H1 (cell line): ENCODE results near the gene ZNF566. TPM values are rescaled to one million over a fixed set of nuclear protein-coding genes. Genes with fewer than 3 reads are reported as not detected.

Experiments
- CTCF ChIA-PET: fragments of 300-600 bp; sonication (Branson Sonifier 250); formaldehyde crosslinking; loops from one replicate; lab custom pipeline; 2021; ENCODE audit not compliant: partially characterized antibody; lab: Charles Lee
- POLR2A ChIA-PET: fragments of 300-600 bp; sonication (Branson Sonifier 250); formaldehyde crosslinking; loops from one replicate; lab custom pipeline; 2021; ENCODE audit warnings: inconsistent platforms; ENCODE audit not compliant: partially characterized antibody; lab: Charles Lee
- DNase-seq, 2 experiments: peaks; one replicate each; pipeline versions ENCODE4 v3.0.0 to v3.0.0-alpha.2; 2010 to 2022; ENCODE audit warnings: low spot score in 2 of 2, low read depth in 1 of 2, mixed read lengths in 1 of 2
- FAIRE-seq: peaks from 2 replicates; lab custom pipeline; 2011; peaks lifted over from hg19 to GRCh38; lab: Jason Lieb, UNC
- H2AFZ ChIP-seq: 2 replicates; pipeline ENCODE4 v1.8.1; 2012; ENCODE audit warnings: low read length, inconsistent platforms
- H2AK5ac ChIP-seq: 2 replicates; pipeline ENCODE4 v1.6.1; 2013; ENCODE audit warnings: low read depth, low read length
- H2BK120ac ChIP-seq: replicated peaks from 2 replicates; pipeline ENCODE3; 2013; ENCODE audit warnings: low read depth, low read length, inconsistent platforms
- H2BK12ac ChIP-seq: 2 replicates; pipeline ENCODE4 v1.6.1; 2013; ENCODE audit warnings: low read depth, low read length
- H2BK15ac ChIP-seq: 2 replicates; pipeline ENCODE4 v1.6.1; 2013; ENCODE audit warnings: low read length
- H2BK20ac ChIP-seq: 2 replicates; pipeline ENCODE4 v1.6.1; 2013; ENCODE audit warnings: low read length
- H2BK5ac ChIP-seq: 2 replicates; pipeline ENCODE4 v1.6.1; 2013; ENCODE audit warnings: low read depth, low read length
- H3K14ac ChIP-seq: 2 replicates; pipeline ENCODE4 v1.6.1; 2013; ENCODE audit warnings: inconsistent platforms; ENCODE audit not compliant: insufficient read length
- H3K18ac ChIP-seq: 2 replicates; pipeline ENCODE4 v1.6.1; 2013; ENCODE audit warnings: low read length; ENCODE audit errors: extremely low read depth
- H3K23ac ChIP-seq: 2 replicates; pipeline ENCODE4 v1.6.1; 2013; ENCODE audit warnings: inconsistent platforms; ENCODE audit not compliant: insufficient read length
- H3K23me2 ChIP-seq: 2 replicates; pipeline ENCODE4 v1.6.1; 2013; ENCODE audit warnings: low read depth, low read length
- H3K27ac ChIP-seq: 2 replicates; pipeline ENCODE4 v1.6.1; 2011; ENCODE audit warnings: low read depth, low read length, inconsistent platforms
- H3K27me3 ChIP-seq, 4 experiments: replicated peaks in 1 of 4; 1 replicate in 1 of 4; 2 replicates in 3 of 4; pipeline versions ENCODE4 v1.6.1 to v1.8.1; 2011 to 2013; ENCODE audit warnings: low read length in 3 of 4, mild to moderate bottlenecking in 3 of 4, inconsistent platforms in 2 of 4, mixed read lengths in 2 of 4, moderate library complexity in 1 of 4; ENCODE audit not compliant: control insufficient read depth in 3 of 4, insufficient read depth in 3 of 4; ENCODE audit errors: extremely low read depth in 1 of 4
- H3K36me3 ChIP-seq, 4 experiments: 2 replicates each; pipeline versions ENCODE4 v1.6.1 to v1.8.1; 2011 to 2013; ENCODE audit warnings: mild to moderate bottlenecking in 4 of 4, low read length in 3 of 4, moderate library complexity in 2 of 4, control low read depth in 1 of 4, inconsistent platforms in 1 of 4; ENCODE audit not compliant: insufficient read depth in 4 of 4, control insufficient read depth in 2 of 4
- H3K4ac ChIP-seq: replicated peaks from 2 replicates; pipeline ENCODE3; 2013; ENCODE audit warnings: low read length, low read depth, mixed read lengths, inconsistent platforms; ENCODE audit not compliant: insufficient read length
- H3K4me1 ChIP-seq, 4 experiments: replicated peaks in 1 of 4; 1 replicate in 1 of 4; 2 replicates in 3 of 4; pipeline versions ENCODE4 v1.6.1 to v1.8.1; 2011 to 2013; ENCODE audit warnings: low read length in 3 of 4, inconsistent platforms in 2 of 4, mixed read lengths in 1 of 4; ENCODE audit not compliant: insufficient read depth in 4 of 4, control insufficient read depth in 3 of 4
- H3K4me2 ChIP-seq, 2 experiments: 2 replicates each; pipeline versions ENCODE4 v1.6.1 to v1.8.1; 2011 to 2013; ENCODE audit warnings: low read depth in 2 of 2, low read length in 2 of 2, control low read depth in 1 of 2, inconsistent platforms in 1 of 2, mild to moderate bottlenecking in 1 of 2; ENCODE audit not compliant: insufficient read depth in 1 of 2
- H3K4me3 ChIP-seq, 4 experiments: fragments of 200-600, 300-600 bp in 1 of 4; sonication (generic), shearing (Covaris generic), sonication (Bioruptor Twin) in 1 of 4; 2 replicates each; pipeline versions ENCODE4 v1.5.1 to v1.8.1; 2011 to 2016; ENCODE audit warnings: low read length in 4 of 4, low read depth in 3 of 4, control low read depth in 2 of 4, inconsistent platforms in 2 of 4, mild to moderate bottlenecking in 2 of 4, mixed read lengths in 1 of 4, moderate library complexity in 1 of 4; ENCODE audit not compliant: insufficient read depth in 2 of 4; ENCODE audit errors: extremely low read depth in 1 of 4
- H3K56ac ChIP-seq: replicated peaks from 2 replicates; pipeline ENCODE3; 2013; ENCODE audit warnings: low read depth, mild to moderate bottlenecking, mixed read lengths, low read length, inconsistent platforms; ENCODE audit not compliant: insufficient read length
- H3K79me1 ChIP-seq: 2 replicates; pipeline ENCODE4 v1.6.1; 2013; ENCODE audit warnings: low read depth, low read length, control low read depth
- H3K79me2 ChIP-seq, 2 experiments: 2 replicates each; pipeline versions ENCODE4 v1.6.1 to v1.8.1; 2012 to 2013; ENCODE audit warnings: low read length in 2 of 2, mild to moderate bottlenecking in 2 of 2, inconsistent platforms in 1 of 2; ENCODE audit not compliant: insufficient read depth in 2 of 2, control insufficient read depth in 1 of 2
- H3K9ac ChIP-seq, 4 experiments: replicated peaks in 1 of 4; 1 replicate in 1 of 4; 2 replicates in 3 of 4; pipeline versions ENCODE4 v1.6.1 to v1.8.1; 2011 to 2013; ENCODE audit warnings: low read depth in 3 of 4, low read length in 3 of 4, control low read depth in 2 of 4, mild to moderate bottlenecking in 2 of 4, moderate library complexity in 2 of 4, inconsistent platforms in 1 of 4; ENCODE audit errors: extremely low read depth in 1 of 4
- H3K9me3 ChIP-seq, 2 experiments: 2 replicates each; pipeline versions ENCODE4 v1.6.1 to v1.8.1; 2012 to 2013; ENCODE audit warnings: mild to moderate bottlenecking in 2 of 2, moderate library complexity in 2 of 2, control low read depth in 1 of 2, inconsistent platforms in 1 of 2, low read depth in 1 of 2, low read length in 1 of 2, mixed read lengths in 1 of 2; ENCODE audit not compliant: insufficient read depth in 2 of 2
- H4K20me1 ChIP-seq, 2 experiments: replicated peaks in 1 of 2; 2 replicates each; pipeline versions ENCODE3 to v1.8.1; 2011 to 2013; ENCODE audit warnings: inconsistent platforms in 2 of 2, low read length in 2 of 2, mild to moderate bottlenecking in 1 of 2; ENCODE audit not compliant: insufficient read depth in 2 of 2, control insufficient read depth in 1 of 2
- H4K5ac ChIP-seq: 2 replicates; pipeline ENCODE4 v1.6.1; 2013; ENCODE audit warnings: low read length, low read depth, mixed read lengths, inconsistent platforms; ENCODE audit not compliant: insufficient read length
- H4K8ac ChIP-seq: 2 replicates; pipeline ENCODE4 v1.8.0; 2013; ENCODE audit warnings: mild to moderate bottlenecking, moderate library complexity, low read length, inconsistent platforms; ENCODE audit not compliant: insufficient read depth; ENCODE audit errors: extremely low read depth
- H4K91ac ChIP-seq: replicated peaks from 2 replicates; pipeline ENCODE3; 2013; ENCODE audit warnings: low read length, mixed read lengths, inconsistent platforms; ENCODE audit not compliant: insufficient read length
- GABPA ChIP-seq: IDR thresholded peaks from 2 replicates; pipeline ENCODE4 v1.6.1; 2011; ENCODE audit warnings: mild to moderate bottlenecking, low read length, moderate library complexity, borderline replicate concordance; ENCODE audit not compliant: insufficient read depth
- ZNF274 ChIP-seq: IDR thresholded peaks from 2 replicates; pipeline ENCODE4 v1.7.0; 2012; ENCODE audit warnings: low read length, borderline replicate concordance; ENCODE audit errors: extremely low read depth
- WGBS, 2 experiments: shearing (Covaris generic) in 1 of 2; methylation state at CpG; one replicate each; pipeline versions ENCODE4 v1.1.6 to v1.1.7; 2013 to 2015; ENCODE audit warnings: low lambda C conversion rate in 2 of 2, mixed read lengths in 2 of 2, inconsistent platforms in 1 of 2, low coverage in 1 of 2, missing lambda C conversion rate in 1 of 2; ENCODE audit not compliant: insufficient replicate concordance in 2 of 2, insufficient coverage in 1 of 2, insufficient read length in 1 of 2; ENCODE audit errors: extremely low coverage in 1 of 2, missing lambda C conversion rate in 1 of 2; 5-methylcytosine and 5-hydroxymethylcytosine counted together
- polyA plus RNA-seq, 7 experiments: library from polyadenylated mRNA; depleted of rRNA in 3 of 7; stranded (reverse) in 5 of 7; unstranded in 2 of 7; fragments of >200 nt in 5 of 7; fragments of 200-250 nt in 2 of 7; gene quantifications; 1 replicate in 5 of 7; 2 replicates in 1 of 7; 4 replicates in 1 of 7; pipeline versions ENCODE4 v1.2.1 to v1.2.3, GENCODE V29; 2011 to 2013; ENCODE audit warnings: missing spikeins in 2 of 7, mixed read lengths in 2 of 7
- total RNA-seq: library from RNA; stranded (reverse); fragmentation: NEBNext Ultra II Directional; extraction: Animal tissue kit (Norgen Biotek cat#: 25700); gene quantifications from 2 replicates; pipeline ENCODE4 v1.2.1, GENCODE V29; 2021

The ZNF566 gene
- total and polyA plus RNA-seq, 2 of the 8 experiments (the other 6 are each of a cell fraction or from before 2014, with no cell fraction given) = 6.9 to 16.6 TPM

GRCh38 chr19:36449059-36449670 is 40.2 kb downstream of the ZNF566 start:
- Histone ChIP-seq H3K4ac (no peak overlapping the region), H3K18ac (no peak overlapping the region), H3K4me3 (no peak overlapping the region), H3K4me2 (no peak overlapping the region), H3K9me3 (peaks cover 37% of the 10 kb centered on the region in 2 experiments), H4K20me1 (no peaks in the 10 kb centered on the region), H3K23me2 (no peaks in the 10 kb centered on the region), H4K91ac (no peak overlapping the region), H3K27ac (no peak overlapping the region), H3K4me1 (no peaks in the 10 kb centered on the region), H2BK20ac (no peak overlapping the region), H3K79me1 (no peaks in the 10 kb centered on the region), H2BK12ac (no peak overlapping the region), H3K27me3 (no peaks in the 10 kb centered on the region), H3K23ac (no peak overlapping the region), H3K14ac (no peak overlapping the region), H2AK5ac (no peak overlapping the region), H2BK15ac (no peak overlapping the region), H3K36me3 (peaks cover 3 to 41% (median 23%) of the 10 kb centered on the region in 4 experiments; a peak in 7 of 8 replicates), H3K79me2 (no peaks in the 10 kb centered on the region), H3K56ac (no peak overlapping the region), H2AFZ (no peak overlapping the region), H2BK5ac (no peak overlapping the region), H4K8ac (no peak overlapping the region), H3K9ac (no peak overlapping the region), H2BK120ac (no peak overlapping the region), H4K5ac (no peak overlapping the region)
- POLR2A ChIA-PET = no interaction called here
- CTCF ChIA-PET = no interaction called here
- 90% methylated on average over 5 of the region's 5 CpGs; no CpG with 5 or more reads in 1 of the 2 experiments for WGBS, 2 experiments
- no peak for DNase-seq
- no peak for FAIRE-seq
- TF ChIP-seq ZNF274 = peak; percentile 97
- TF ChIP-seq GABPA = no peak
